ENCODE measurements around the gene CCNJ.
A peak's percentile ranks its signal among the peaks of the same experiment; 100 is the strongest.

CCNJ gene

DNA sequence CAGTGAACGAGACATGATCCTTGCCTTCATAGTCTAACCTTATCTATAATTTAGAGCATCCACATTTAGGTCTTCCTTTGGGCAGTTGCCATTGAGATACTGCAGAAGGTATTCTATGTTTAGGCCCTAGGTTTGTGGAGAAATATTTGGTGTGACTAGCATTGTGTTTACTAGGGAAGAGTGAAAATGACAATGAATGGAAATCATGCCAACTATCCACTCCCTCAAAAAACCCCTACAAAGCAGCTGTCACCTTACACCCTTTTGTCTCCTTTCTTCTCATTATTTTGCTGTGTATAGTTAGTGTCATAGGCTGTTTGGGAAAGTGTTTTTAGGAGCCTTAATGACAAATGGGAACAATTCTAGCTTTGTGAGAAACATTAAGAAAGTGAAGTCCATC is 3.2 kb downstream of the CCNJ start (continued):
- TF ChIP-seq, protein P1, sequence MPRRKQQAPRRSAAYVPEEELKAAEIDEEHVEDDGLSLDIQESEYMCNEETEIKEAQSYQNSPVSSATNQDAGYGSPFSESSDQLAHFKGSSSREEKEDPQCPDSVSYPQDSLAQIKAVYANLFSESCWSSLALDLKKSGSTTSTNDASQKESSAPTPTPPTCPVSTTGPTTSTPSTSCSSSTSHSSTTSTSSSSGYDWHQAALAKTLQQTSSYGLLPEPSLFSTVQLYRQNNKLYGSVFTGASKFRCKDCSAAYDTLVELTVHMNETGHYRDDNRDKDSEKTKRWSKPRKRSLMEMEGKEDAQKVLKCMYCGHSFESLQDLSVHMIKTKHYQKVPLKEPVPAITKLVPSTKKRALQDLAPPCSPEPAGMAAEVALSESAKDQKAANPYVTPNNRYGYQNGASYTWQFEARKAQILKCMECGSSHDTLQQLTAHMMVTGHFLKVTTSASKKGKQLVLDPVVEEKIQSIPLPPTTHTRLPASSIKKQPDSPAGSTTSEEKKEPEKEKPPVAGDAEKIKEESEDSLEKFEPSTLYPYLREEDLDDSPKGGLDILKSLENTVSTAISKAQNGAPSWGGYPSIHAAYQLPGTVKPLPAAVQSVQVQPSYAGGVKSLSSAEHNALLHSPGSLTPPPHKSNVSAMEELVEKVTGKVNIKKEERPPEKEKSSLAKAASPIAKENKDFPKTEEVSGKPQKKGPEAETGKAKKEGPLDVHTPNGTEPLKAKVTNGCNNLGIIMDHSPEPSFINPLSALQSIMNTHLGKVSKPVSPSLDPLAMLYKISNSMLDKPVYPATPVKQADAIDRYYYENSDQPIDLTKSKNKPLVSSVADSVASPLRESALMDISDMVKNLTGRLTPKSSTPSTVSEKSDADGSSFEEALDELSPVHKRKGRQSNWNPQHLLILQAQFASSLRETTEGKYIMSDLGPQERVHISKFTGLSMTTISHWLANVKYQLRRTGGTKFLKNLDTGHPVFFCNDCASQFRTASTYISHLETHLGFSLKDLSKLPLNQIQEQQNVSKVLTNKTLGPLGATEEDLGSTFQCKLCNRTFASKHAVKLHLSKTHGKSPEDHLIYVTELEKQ (tag by site-specific recombination; IDR thresholded peaks at IDR 0.05; ENCODE audit: borderline replicate concordance), result no peak
- TF ChIP-seq ZNF175 (tag by site-specific recombination; IDR thresholded peaks at IDR 0.05) (no peak), ZFP37 (tag by site-specific recombination; IDR thresholded peaks at IDR 0.05) (no peak), ZNF133 (tag by site-specific recombination; IDR thresholded peaks at IDR 0.05) (no peak), SCRT2 (tag by site-specific recombination; IDR thresholded peaks at IDR 0.05) (no peak), ZNF623 (tag by site-specific recombination; IDR thresholded peaks at IDR 0.05) (no peak), ZFP3 (tag by site-specific recombination; IDR thresholded peaks at IDR 0.05; ENCODE audit: low read depth) (no peak), KLF7 (tag by site-specific recombination; IDR thresholded peaks at IDR 0.05; ENCODE audit: borderline replicate concordance) (no peak), ZNF658 (tag by site-specific recombination; IDR thresholded peaks at IDR 0.05) (no peak), ZNF558 (tag by site-specific recombination; IDR thresholded peaks at IDR 0.05) (no peak)
- TF ChIP-seq, protein P2, sequence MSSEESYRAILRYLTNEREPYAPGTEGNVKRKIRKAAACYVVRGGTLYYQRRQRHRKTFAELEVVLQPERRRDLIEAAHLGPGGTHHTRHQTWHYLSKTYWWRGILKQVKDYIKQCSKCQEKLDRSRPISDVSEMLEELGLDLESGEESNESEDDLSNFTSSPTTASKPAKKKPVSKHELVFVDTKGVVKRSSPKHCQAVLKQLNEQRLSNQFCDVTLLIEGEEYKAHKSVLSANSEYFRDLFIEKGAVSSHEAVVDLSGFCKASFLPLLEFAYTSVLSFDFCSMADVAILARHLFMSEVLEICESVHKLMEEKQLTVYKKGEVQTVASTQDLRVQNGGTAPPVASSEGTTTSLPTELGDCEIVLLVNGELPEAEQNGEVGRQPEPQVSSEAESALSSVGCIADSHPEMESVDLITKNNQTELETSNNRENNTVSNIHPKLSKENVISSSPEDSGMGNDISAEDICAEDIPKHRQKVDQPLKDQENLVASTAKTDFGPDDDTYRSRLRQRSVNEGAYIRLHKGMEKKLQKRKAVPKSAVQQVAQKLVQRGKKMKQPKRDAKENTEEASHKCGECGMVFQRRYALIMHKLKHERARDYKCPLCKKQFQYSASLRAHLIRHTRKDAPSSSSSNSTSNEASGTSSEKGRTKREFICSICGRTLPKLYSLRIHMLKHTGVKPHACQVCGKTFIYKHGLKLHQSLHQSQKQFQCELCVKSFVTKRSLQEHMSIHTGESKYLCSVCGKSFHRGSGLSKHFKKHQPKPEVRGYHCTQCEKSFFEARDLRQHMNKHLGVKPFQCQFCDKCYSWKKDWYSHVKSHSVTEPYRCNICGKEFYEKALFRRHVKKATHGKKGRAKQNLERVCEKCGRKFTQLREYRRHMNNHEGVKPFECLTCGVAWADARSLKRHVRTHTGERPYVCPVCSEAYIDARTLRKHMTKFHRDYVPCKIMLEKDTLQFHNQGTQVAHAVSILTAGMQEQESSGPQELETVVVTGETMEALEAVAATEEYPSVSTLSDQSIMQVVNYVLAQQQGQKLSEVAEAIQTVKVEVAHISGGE (tag by site-specific recombination; conservative IDR thresholded peaks at IDR 0.05; ENCODE audit: low read depth), result no peak

DNA sequence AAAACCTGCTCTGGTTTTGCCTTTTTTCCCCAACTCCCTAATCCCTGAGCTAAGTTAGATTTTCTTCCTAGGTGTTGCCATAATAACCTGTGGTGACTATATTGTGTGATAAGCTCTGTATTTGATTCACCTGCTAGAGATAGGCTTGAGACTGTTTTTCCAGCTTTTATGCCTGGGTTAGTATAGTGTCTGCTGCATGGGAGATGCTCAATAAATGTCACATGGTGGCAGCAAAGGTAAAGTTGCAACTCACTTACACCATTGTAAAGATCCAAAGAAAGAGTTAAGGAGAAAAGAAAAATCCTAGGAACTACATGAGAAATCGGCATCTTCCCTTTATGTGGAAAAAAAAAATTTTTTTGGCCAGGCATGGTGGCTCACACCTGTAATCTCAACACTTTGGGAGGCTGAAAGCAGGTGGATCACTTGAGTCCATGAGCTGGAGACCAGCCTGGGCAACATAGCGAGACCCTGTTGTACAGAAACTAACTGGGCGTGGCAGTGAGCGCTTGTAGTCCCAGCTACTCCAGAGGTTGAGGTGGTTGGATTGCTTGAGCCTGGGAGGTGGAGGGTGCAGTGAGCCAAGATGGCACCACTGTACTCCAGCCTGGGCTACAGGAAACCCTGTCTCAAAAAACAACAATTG is 3.7 kb downstream of the CCNJ start:
- Histone ChIP-seq H3K4me1 (ENCODE audit: control insufficient read depth, insufficient read depth, low read length) (no peaks in the 10 kb centered on the region), H3K4me3 (ENCODE audit: low read depth, low read length) (no peak overlapping the region), H3K9me3 (ENCODE audit: control insufficient read depth, insufficient read depth, low read depth, low read length) (no peaks in the 10 kb centered on the region), H3K27ac (ENCODE audit: extremely low read depth, low read depth, low read length) (no peak overlapping the region), H3K36me3 (ENCODE audit: control insufficient read depth in 2 of 2, insufficient read depth in 1 of 2, low read length in 2 of 2) (peaks cover 4 to 52% of the 10 kb centered on the region in 2 experiments; a peak in 2 of 3 replicates)
- POLR2A ChIA-PET, result no interaction called here
- peak; percentile 68 for TF ChIP-seq ZBTB17 (tag by site-specific recombination; IDR thresholded peaks at IDR 0.05)
- TF ChIP-seq ZNF654 (tag by site-specific recombination; IDR thresholded peaks at IDR 0.05; ENCODE audit: low read depth), result peak; percentile 56
- TF ChIP-seq ZNF169 (tag by site-specific recombination; IDR thresholded peaks at IDR 0.05), result no peak
- TF ChIP-seq, protein P3, sequence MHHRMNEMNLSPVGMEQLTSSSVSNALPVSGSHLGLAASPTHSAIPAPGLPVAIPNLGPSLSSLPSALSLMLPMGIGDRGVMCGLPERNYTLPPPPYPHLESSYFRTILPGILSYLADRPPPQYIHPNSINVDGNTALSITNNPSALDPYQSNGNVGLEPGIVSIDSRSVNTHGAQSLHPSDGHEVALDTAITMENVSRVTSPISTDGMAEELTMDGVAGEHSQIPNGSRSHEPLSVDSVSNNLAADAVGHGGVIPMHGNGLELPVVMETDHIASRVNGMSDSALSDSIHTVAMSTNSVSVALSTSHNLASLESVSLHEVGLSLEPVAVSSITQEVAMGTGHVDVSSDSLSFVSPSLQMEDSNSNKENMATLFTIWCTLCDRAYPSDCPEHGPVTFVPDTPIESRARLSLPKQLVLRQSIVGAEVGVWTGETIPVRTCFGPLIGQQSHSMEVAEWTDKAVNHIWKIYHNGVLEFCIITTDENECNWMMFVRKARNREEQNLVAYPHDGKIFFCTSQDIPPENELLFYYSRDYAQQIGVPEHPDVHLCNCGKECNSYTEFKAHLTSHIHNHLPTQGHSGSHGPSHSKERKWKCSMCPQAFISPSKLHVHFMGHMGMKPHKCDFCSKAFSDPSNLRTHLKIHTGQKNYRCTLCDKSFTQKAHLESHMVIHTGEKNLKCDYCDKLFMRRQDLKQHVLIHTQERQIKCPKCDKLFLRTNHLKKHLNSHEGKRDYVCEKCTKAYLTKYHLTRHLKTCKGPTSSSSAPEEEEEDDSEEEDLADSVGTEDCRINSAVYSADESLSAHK (tag by site-specific recombination; IDR thresholded peaks at IDR 0.05), result no peak
- peak; percentile 37; the same call in 1 of the 2 replicates for TF ChIP-seq ZNF121 (tag by site-specific recombination; IDR thresholded peaks at IDR 0.05)
- TF ChIP-seq, protein P4, sequence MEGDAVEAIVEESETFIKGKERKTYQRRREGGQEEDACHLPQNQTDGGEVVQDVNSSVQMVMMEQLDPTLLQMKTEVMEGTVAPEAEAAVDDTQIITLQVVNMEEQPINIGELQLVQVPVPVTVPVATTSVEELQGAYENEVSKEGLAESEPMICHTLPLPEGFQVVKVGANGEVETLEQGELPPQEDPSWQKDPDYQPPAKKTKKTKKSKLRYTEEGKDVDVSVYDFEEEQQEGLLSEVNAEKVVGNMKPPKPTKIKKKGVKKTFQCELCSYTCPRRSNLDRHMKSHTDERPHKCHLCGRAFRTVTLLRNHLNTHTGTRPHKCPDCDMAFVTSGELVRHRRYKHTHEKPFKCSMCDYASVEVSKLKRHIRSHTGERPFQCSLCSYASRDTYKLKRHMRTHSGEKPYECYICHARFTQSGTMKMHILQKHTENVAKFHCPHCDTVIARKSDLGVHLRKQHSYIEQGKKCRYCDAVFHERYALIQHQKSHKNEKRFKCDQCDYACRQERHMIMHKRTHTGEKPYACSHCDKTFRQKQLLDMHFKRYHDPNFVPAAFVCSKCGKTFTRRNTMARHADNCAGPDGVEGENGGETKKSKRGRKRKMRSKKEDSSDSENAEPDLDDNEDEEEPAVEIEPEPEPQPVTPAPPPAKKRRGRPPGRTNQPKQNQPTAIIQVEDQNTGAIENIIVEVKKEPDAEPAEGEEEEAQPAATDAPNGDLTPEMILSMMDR (tag by site-specific recombination; IDR thresholded peaks at IDR 0.05), result 0 out of 2 replicates have a peak, but pooled peaks have one; percentile 24
- CTCF ChIA-PET, result interaction anchor here (0.6 to 1.1 kb wide), 5 partner anchors 8 to 983 kb away, joined by 3 to 5 read pairs (median 4); no protein-coding TSS in a partner anchor
